ENCODE results near the gene MYH11.

MYH11 gene

DNA sequence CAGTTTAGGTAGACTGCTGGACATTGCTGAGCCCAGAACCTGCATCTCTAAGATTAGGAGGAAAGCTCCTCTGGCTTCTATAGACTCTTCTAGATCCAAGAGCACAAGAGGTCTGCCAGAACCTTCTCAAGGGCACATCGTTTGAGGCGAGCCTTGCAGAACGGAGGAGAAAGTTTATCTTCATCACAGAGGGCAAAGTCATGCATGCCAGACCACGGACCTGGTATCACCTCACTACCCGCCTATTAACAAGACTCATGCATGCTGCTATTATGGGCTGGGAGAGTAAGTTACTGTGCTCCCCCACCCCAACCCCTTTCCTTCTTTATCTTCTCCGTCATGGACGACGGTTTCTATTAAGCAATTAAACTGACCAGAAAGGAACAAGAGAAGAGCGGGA, 23.3 kb downstream of the MYH11 start:
- TF ChIP-seq, protein P1, sequence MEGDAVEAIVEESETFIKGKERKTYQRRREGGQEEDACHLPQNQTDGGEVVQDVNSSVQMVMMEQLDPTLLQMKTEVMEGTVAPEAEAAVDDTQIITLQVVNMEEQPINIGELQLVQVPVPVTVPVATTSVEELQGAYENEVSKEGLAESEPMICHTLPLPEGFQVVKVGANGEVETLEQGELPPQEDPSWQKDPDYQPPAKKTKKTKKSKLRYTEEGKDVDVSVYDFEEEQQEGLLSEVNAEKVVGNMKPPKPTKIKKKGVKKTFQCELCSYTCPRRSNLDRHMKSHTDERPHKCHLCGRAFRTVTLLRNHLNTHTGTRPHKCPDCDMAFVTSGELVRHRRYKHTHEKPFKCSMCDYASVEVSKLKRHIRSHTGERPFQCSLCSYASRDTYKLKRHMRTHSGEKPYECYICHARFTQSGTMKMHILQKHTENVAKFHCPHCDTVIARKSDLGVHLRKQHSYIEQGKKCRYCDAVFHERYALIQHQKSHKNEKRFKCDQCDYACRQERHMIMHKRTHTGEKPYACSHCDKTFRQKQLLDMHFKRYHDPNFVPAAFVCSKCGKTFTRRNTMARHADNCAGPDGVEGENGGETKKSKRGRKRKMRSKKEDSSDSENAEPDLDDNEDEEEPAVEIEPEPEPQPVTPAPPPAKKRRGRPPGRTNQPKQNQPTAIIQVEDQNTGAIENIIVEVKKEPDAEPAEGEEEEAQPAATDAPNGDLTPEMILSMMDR (IDR thresholded peaks at IDR 0.05; ENCODE audit: poor library complexity, severe bottlenecking): no peak
- H3K9me3 ChIP-seq (ENCODE audit: severe bottlenecking): no peaks in the 10 kb centered on the region
- no peak overlapping the region for H3K4me3 ChIP-seq (ENCODE audit: severe bottlenecking)
- no peak for DNase-seq (ENCODE audit: low spot score)
- no peaks in the 10 kb centered on the region for H3K27me3 ChIP-seq (ENCODE audit: insufficient read depth, poor library complexity, severe bottlenecking)
- no peaks in the 10 kb centered on the region for H3K36me3 ChIP-seq (ENCODE audit: low read depth)
- ATAC-seq (ENCODE audit: low read depth): no peak
- H3K27ac ChIP-seq (ENCODE audit: poor library complexity, severe bottlenecking): no peak overlapping the region
- no peaks in the 10 kb centered on the region for H3K4me1 ChIP-seq (ENCODE audit: insufficient read depth, poor library complexity, severe bottlenecking)

DNA sequence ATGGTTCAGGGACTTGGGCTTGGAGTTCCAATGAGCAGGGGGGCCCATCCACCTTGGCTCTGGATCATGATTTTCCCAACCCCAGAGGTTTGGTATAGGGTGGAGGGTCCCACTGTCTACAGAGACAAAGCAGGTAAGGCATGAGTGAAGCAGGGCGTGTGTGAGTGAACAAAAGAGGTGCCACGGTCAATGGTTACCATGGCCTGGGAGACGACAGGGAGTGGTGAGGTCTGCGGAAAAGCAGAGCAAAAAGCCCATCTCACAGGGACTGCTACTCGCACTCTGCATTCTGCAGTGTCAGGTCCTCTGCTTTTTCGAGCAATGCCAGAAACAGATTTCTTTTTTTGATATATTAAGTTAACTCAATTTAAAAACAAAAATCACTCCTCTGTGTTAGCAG, 24.6 kb downstream of the MYH11 start:
- H3K9me3 ChIP-seq (ENCODE audit: severe bottlenecking): no peaks in the 10 kb centered on the region
- H3K4me3 ChIP-seq (ENCODE audit: severe bottlenecking): no peak overlapping the region
- no peak for DNase-seq (ENCODE audit: low spot score)
- H3K4me1 ChIP-seq (ENCODE audit: insufficient read depth, poor library complexity, severe bottlenecking): no peaks in the 10 kb centered on the region
- H3K36me3 ChIP-seq (ENCODE audit: low read depth): no peaks in the 10 kb centered on the region
- no peak for ATAC-seq (ENCODE audit: low read depth)
- H3K27ac ChIP-seq (ENCODE audit: poor library complexity, severe bottlenecking): no peak overlapping the region
- H3K27me3 ChIP-seq (ENCODE audit: insufficient read depth, poor library complexity, severe bottlenecking): no peaks in the 10 kb centered on the region
- TF ChIP-seq, protein P1 (IDR thresholded peaks at IDR 0.05; ENCODE audit: poor library complexity, severe bottlenecking): no peak

DNA sequence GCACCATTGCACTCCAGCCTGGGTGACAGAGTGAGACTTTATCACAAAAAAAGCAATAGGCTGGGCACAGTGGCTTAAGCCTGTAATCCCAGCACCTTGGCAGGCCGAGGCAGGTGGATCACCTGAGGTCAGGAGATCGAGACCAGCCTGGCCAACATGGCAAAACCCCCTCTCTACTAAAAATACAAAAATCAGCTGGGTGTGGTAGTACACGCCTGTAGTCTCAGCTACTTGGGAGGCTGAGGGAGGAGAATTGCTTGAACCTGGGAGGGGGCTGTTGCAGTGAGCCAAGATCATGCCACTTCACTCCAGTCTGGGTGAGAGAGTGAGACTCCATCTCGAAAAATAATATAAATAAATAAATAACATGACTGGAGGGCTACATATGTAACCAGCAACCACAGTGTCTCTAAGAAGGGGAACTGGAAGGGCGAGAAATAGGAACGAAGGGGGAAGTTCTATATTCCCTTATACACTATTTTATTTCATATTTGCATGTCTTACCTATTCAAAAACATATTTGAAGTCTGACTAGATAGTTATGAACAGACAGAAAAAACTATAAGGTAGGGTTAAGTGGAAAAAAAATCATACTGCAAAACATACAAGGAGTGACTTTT, 25.9 kb downstream of the MYH11 start:
- no peak overlapping the region for H3K4me3 ChIP-seq (ENCODE audit: severe bottlenecking)
- H3K4me1 ChIP-seq (ENCODE audit: insufficient read depth, poor library complexity, severe bottlenecking): no peaks in the 10 kb centered on the region
- TF ChIP-seq, protein P1 (IDR thresholded peaks at IDR 0.05; ENCODE audit: poor library complexity, severe bottlenecking): no peak
- no peaks in the 10 kb centered on the region for H3K9me3 ChIP-seq (ENCODE audit: severe bottlenecking)
- DNase-seq (ENCODE audit: low spot score) (no peak), ATAC-seq (ENCODE audit: low read depth) (no peak)
- H3K36me3 ChIP-seq (ENCODE audit: low read depth): no peaks in the 10 kb centered on the region
- H3K27me3 ChIP-seq (ENCODE audit: insufficient read depth, poor library complexity, severe bottlenecking): no peaks in the 10 kb centered on the region
- H3K27ac ChIP-seq (ENCODE audit: poor library complexity, severe bottlenecking): no peak overlapping the region

DNA sequence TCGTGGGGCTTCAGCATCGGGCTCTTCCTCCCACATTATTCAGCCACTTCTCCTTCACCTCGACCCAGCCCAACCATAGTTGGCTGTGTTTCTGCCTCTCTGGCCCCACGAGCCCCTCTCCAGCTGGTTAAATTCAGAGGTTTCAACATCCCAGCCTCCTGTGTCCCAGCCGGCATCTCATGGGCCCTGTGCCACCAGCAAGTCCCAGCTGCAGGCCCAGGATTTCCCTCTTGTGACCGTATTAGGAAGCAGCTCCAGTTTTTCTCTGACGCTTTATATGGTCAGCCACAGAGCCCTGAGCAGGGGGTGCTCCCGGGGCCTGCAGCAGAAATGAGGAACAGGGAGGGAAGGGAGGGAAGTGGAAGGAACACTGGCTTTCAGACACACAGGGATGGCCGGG, 27.4 kb downstream of the MYH11 start:
- ATAC-seq (ENCODE audit: low read depth) (no peak), DNase-seq (ENCODE audit: low spot score) (no peak)
- TF ChIP-seq, protein P1 (IDR thresholded peaks at IDR 0.05; ENCODE audit: poor library complexity, severe bottlenecking): no peak
- Histone ChIP-seq H3K4me3 (ENCODE audit: severe bottlenecking) (no peak overlapping the region), H3K27ac (ENCODE audit: poor library complexity, severe bottlenecking) (no peak overlapping the region), H3K27me3 (ENCODE audit: insufficient read depth, poor library complexity, severe bottlenecking) (no peaks in the 10 kb centered on the region), H3K4me1 (ENCODE audit: insufficient read depth, poor library complexity, severe bottlenecking) (no peaks in the 10 kb centered on the region), H3K36me3 (ENCODE audit: low read depth) (no peaks in the 10 kb centered on the region), H3K9me3 (ENCODE audit: severe bottlenecking) (no peaks in the 10 kb centered on the region)

DNA sequence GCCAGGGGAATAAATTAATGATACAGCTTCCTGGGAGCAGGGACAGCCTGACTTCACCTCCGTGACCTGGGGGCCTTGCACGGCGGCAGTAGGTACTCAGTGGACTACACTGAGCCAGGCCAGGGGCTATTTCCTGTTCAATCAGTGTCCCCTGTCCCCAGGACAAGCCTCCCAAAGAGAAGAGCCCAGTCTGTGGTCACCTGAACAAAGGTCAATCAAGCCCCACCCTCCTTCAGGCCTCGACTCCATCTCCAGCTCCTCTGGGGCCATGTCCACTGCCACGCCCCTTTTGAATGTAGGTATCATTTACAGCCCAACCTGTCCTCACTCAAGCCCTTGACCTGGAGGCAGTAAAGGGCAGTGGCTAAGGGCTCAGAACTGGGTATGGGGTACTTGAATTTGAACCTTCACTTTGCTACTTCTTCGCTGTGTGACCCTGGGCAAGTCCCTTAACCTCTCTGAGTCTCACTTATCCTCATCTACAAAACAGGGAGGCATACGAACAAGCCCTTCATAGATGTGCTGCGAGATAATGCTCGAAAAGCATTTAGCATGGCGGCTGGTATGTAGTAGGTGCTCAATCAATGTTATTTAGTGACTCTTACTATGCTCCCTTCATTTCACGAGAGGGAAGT, 29.0 kb downstream of the MYH11 start:
- Histone ChIP-seq H3K27ac (ENCODE audit: poor library complexity, severe bottlenecking) (no peak overlapping the region), H3K36me3 (ENCODE audit: low read depth) (no peaks in the 10 kb centered on the region), H3K4me3 (ENCODE audit: severe bottlenecking) (no peak overlapping the region), H3K4me1 (ENCODE audit: insufficient read depth, poor library complexity, severe bottlenecking) (no peaks in the 10 kb centered on the region), H3K9me3 (ENCODE audit: severe bottlenecking) (no peaks in the 10 kb centered on the region), H3K27me3 (ENCODE audit: insufficient read depth, poor library complexity, severe bottlenecking) (no peaks in the 10 kb centered on the region)
- TF ChIP-seq, protein P1 (IDR thresholded peaks at IDR 0.05; ENCODE audit: poor library complexity, severe bottlenecking): no peak
- DNase-seq (ENCODE audit: low spot score) (no peak), ATAC-seq (ENCODE audit: low read depth) (no peak)

All from RWPE2 (cell line).